HG02759 (cell line): ENCODE data around the gene NEUROD4.

Experiments
- ATAC-seq: cut with Tn5 transposase; IDR thresholded peaks from one replicate; pipeline ENCODE4 v1.9.1; 2021; ENCODE audit warnings: mild to moderate bottlenecking, moderate library complexity; ENCODE audit not compliant: unreplicated experiment

NEUROD4 gene

GRCh38 chr12:54997929-54998522 is 21.7 kb upstream of the NEUROD4 start:
- no peak for ATAC-seq

- no peak for ATAC-seq
These were observed 20.7 kb upstream of the NEUROD4 start for GRCh38 chr12:54998958-54999510.

GRCh38 chr12:55001198-55001868 is 18.4 kb upstream of the NEUROD4 start:
- ATAC-seq: peak; percentile 45

GRCh38 chr12:55002355-55002754 is 17.4 kb upstream of the NEUROD4 start:
- ATAC-seq: no peak

GRCh38 chr12:55008944-55009585 is 10.7 kb upstream of the NEUROD4 start:
- no peak for ATAC-seq

- ATAC-seq: no peak
These were observed 2.3 kb upstream of the NEUROD4 start for GRCh38 chr12:55017416-55017925.

GRCh38 chr12:55024575-55024974 is 4.8 kb downstream of the NEUROD4 start:
- ATAC-seq: no peak

GRCh38 chr12:55025508-55025907 is 5.7 kb downstream of the NEUROD4 start:
- no peak for ATAC-seq

- ATAC-seq: no peak
These were observed 14.4 kb downstream of the NEUROD4 start for GRCh38 chr12:55034218-55034617.

- no peak for ATAC-seq
These were observed 16.7 kb downstream of the NEUROD4 start for GRCh38 chr12:55036326-55037115.

- ATAC-seq: no peak
These were observed 17.7 kb downstream of the NEUROD4 start for GRCh38 chr12:55037351-55037987.

GRCh38 chr12:55039395-55040354 is 19.9 kb downstream of the NEUROD4 start:
- ATAC-seq: no peak

- ATAC-seq: no peak
These were observed 21.7 kb downstream of the NEUROD4 start for GRCh38 chr12:55041345-55042055.

- ATAC-seq: no peak
These were observed 23.8 kb downstream of the NEUROD4 start for GRCh38 chr12:55043542-55043941.

GRCh38 chr12:55044135-55044534 is 24.4 kb downstream of the NEUROD4 start:
- ATAC-seq: no peak

GRCh38 chr12:55049676-55050075 is 29.9 kb downstream of the NEUROD4 start:
- no peak for ATAC-seq

- no peak for ATAC-seq
These were observed 31.6 kb downstream of the NEUROD4 start for GRCh38 chr12:55051197-55051947.

GRCh38 chr12:55057481-55057880 is 37.7 kb downstream of the NEUROD4 start:
- no peak for ATAC-seq
